GM19438 (cell line): ENCODE data around the gene IDNK.
"Not testable (repeated sequence)": the region's sequence is repeated elsewhere in the genome, so short reads cannot be mapped to it uniquely, and the experiment has no call there.

Experiments used
- ATAC-seq: cut with Tn5 transposase; IDR thresholded peaks from one replicate; pipeline ENCODE4 v1.9.1; 2021; ENCODE audit warnings: low read depth; ENCODE audit not compliant: unreplicated experiment

The IDNK gene

GRCh38 chr9:83622939-83623678 is at the start of gene IDNK:
Gene IDNK, plus strand, starts transcription at chr9:83623143. Its CDS starts 29 bp downstream, at chr9:83623172.
- peak; percentile 71 for ATAC-seq

DNA sequence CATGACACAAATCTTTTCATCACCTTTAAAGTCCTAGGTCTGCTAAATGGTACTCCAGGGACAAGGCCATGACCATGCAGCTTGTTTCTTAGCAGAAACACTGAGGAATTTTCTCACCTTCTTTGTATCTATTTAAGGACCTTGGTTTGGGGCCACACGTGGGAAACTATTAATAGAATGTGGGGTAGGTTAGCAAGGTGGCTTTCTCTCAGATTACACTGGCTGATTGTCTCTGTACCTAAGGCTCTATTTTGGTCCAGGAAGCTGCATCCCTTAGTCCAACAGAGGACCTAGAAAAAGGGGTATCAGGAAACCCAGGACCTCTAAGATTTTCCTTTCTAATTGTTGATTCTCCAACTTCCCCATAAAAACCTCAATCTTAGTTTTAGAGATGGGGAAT is 48.5 kb upstream of the IDNK start:
- ATAC-seq: no peak

DNA sequence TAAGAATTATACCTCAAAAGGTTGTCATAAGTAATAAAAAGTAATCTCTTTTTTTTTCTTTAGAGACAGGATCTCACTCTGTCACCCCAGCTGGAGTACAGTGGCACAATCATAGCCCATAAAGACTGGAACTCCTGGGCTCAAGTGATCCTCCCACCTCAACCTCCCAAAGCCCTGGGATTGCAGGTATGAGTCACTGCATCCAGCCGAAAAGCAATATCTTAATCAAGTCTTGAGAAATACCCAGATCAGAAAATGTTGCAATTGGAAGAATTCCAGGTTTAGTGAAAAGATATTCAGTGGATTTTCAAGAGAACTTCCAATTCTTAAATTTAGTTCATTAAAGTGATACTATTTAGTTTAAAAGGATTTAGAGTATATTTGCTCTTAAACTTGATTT is 40.9 kb upstream of the IDNK start:
- no peak for ATAC-seq

GRCh38 chr9:83583151-83584014 is 39.6 kb upstream of the IDNK start:
- peak; percentile 66 for ATAC-seq

- ATAC-seq: no peak
These were observed 37.9 kb upstream of the IDNK start for GRCh38 chr9:83584995-83585394.

DNA sequence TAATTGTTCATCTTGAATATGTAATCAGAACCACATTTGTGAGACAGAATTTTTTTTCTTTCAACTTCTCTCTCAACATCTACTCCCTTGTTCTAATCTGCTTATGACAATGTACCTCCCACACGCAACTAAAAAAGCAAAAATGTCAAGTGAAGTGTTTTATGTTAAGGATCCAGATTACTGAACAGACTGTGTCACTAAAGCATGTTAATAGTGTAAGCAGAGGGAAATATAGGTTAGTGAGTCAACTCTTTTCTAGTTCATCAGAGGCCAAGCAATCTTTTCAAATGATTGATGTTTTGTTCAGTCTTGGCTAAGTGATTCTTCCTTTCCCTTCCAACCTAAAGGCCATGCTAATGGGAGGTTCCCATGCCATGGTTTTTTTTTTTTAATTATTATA is 34.7 kb upstream of the IDNK start:
- ATAC-seq: no peak

DNA sequence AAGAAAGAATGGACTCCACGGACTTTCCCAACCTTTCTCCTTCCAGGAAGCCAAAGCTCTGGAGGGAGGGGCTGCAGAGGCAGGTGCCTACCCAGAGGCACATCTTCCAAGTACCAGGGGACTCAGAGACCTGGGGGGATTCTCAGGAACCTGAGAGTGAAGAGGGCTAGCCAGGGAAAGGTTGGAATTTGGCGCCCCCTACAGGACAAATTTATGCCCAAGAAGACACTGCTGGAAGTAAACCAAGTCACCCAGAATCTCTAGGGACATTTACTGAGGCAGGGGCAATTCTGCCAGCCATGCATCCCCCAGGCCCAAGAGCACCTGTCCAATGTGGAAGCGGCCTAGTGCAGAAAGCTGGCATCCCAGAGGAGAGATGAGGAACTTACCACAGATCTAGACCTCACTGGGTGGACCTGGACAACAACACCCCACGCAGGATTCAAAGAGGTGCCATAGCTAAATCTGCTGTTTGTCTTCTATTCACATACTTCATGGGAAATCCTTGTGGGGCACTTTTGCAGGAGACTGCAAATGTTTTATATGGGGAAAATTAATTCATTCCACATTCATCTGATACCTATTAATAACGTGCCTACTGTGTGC is 25.9 kb upstream of the IDNK start:
- ATAC-seq: no peak

- ATAC-seq: no peak
These were observed 24.5 kb upstream of the IDNK start for GRCh38 chr9:83598487-83598886.

- no peak for ATAC-seq
These were observed 23.9 kb upstream of the IDNK start for GRCh38 chr9:83599071-83599470.

GRCh38 chr9:83601463-83601862 is 21.5 kb upstream of the IDNK start:
- ATAC-seq: no peak

GRCh38 chr9:83607620-83608019 is 15.3 kb upstream of the IDNK start:
- ATAC-seq: not testable (repeated sequence)

- ATAC-seq: not testable (repeated sequence)
These were observed 9.6 kb upstream of the IDNK start for GRCh38 chr9:83613298-83613697.

- ATAC-seq: no peak
These were observed 5.6 kb upstream of the IDNK start for GRCh38 chr9:83617299-83617698.

DNA sequence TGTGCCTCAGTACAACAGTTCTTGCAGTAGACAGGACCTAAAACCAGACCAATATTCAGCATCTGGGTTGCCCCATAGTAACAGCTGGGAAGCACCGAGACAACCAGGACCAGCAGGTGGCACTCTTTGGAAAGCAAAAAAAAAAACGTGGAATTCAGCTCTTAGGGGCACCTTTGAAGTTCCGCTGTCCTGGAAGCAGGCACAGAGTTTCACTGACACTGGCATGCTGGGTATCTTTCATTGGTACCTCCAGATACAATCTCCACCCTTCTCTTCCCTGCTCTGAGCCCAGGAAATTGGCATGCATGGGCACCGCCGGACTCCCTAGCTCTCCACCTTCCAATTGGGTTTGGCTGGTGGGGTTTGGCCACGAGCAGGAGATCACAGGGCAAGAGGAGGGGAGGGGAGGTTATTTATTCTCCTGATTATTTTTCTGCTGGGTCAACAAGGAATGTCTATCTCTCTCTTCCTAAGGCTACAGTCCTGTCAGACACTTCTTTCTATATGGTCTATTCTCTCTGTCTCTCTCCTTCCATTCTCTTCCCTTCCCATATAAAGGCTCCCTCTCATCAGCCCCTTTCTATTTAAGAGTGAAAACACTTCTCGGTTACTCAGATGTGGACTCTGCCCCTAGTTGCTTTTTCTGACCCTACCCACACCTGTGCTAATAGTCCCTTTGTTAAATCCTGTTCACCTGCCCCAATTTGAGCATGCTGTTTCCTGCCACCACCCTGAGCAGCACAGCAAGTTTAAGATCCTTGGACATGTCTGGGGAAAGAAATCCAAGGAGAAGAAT is 1.9 kb upstream of the IDNK start:
- ATAC-seq: no peak

- peak; percentile 57 for ATAC-seq
These were observed 457 bp upstream of the IDNK start for GRCh38 chr9:83622433-83622938.

- ATAC-seq: peak; percentile 28
These were observed 735 bp downstream of the IDNK start for GRCh38 chr9:83623679-83624076.

- ATAC-seq: no peak
These were observed 2.2 kb downstream of the IDNK start for GRCh38 chr9:83625178-83625577.

GRCh38 chr9:83628540-83628939 is 5.6 kb downstream of the IDNK start:
- ATAC-seq: no peak

- no peak for ATAC-seq
These were observed 6.6 kb downstream of the IDNK start for GRCh38 chr9:83629433-83630104.

- no peak for ATAC-seq
These were observed 8.1 kb downstream of the IDNK start for GRCh38 chr9:83630938-83631457.
